Measurements from ENCODE around the gene CDHR5. TPM values are rescaled to one million over a fixed set of nuclear protein-coding genes. Genes with fewer than 3 reads are reported as not detected.

Gene CDHR5
- polyA plus RNA-seq, 1 donor (not counting 4 experiments of a cell fraction or from before 2014, with no cell fraction given) = not detected

DNA sequence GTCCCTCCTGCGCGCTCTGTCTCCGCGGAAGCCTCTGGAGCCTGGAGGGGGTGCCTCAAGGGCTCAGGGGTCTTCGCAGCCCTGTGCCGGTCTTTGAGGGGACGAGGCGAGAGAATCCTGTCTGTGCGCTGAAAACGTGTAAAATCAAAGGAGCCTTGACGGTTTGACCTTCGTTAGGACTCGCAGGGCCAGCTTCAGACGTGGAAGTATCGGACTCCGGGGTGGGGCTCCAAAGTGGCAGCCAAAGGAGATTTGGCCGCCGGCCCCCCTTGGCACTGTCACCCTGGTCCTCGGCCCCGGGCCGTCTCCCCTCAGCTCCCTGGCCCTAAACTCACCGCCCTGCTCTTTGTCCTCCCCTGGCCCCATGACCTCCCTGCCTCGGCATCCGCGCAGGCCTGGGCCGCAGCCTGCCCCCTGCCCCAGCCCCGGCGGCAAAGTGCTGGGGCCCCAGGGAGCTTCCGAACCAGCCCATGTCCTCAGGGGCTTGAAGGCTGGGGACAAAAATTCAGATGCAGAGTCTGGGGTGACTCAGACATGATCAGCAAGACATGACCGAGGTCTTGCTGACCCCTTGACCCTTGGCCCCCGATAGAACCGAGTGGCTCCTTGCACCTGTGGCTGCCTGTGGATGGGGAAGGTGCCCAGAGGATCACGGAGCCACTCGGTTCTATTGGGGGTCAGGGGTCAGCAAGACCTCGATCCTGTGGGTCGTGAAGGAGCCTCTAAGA, 55.4 kb downstream of the CDHR5 start:
- TF ChIP-seq, protein P1, sequence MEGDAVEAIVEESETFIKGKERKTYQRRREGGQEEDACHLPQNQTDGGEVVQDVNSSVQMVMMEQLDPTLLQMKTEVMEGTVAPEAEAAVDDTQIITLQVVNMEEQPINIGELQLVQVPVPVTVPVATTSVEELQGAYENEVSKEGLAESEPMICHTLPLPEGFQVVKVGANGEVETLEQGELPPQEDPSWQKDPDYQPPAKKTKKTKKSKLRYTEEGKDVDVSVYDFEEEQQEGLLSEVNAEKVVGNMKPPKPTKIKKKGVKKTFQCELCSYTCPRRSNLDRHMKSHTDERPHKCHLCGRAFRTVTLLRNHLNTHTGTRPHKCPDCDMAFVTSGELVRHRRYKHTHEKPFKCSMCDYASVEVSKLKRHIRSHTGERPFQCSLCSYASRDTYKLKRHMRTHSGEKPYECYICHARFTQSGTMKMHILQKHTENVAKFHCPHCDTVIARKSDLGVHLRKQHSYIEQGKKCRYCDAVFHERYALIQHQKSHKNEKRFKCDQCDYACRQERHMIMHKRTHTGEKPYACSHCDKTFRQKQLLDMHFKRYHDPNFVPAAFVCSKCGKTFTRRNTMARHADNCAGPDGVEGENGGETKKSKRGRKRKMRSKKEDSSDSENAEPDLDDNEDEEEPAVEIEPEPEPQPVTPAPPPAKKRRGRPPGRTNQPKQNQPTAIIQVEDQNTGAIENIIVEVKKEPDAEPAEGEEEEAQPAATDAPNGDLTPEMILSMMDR (optimal IDR thresholded peaks at IDR 0.05 in 1 of 3, IDR thresholded peaks at IDR 0.05 in 1 of 3, conservative IDR thresholded peaks at IDR 0.05 in 1 of 3; ENCODE audit: extremely low read depth in 1 of 3, insufficient read depth in 2 of 3, low read length in 3 of 3) = no peak
- TF ChIP-seq EZH2 (IDR thresholded peaks at IDR 0.05; ENCODE audit: low read length) = no peak
- Histone ChIP-seq H3K4me2 (ENCODE audit: control insufficient read depth, extremely low read depth, insufficient read depth, low read depth, low read length) (peak overlapping the region; percentile 92), H3K9me1 (ENCODE audit: control insufficient read depth, extremely low read depth, insufficient read depth, low read length) (no peaks in the 10 kb centered on the region), H3K4me1 (ENCODE audit: control insufficient read depth, extremely low read depth, insufficient read depth, low read length) (peaks cover 16% of the 10 kb centered on the region), H3K36me3 (ENCODE audit: control insufficient read depth in 2 of 2, extremely low read depth in 1 of 2, insufficient read depth in 2 of 2, low read length in 2 of 2) (peaks cover 0 to 2% of the 10 kb centered on the region in 2 experiments), H3K27ac (ENCODE audit: control insufficient read depth, insufficient read depth, low read length) (peak overlapping the region; percentile 43), H3K79me2 (ENCODE audit: control insufficient read depth, insufficient read depth, low read length) (peaks cover 5% of the 10 kb centered on the region), H2AFZ (ENCODE audit: control insufficient read depth, low read length) (no peak overlapping the region), H3K9me3 (ENCODE audit: control insufficient read depth, low read depth, low read length) (no peaks in the 10 kb centered on the region), H3K27me3 (ENCODE audit: control insufficient read depth, extremely low read depth, insufficient read depth, low read length) (no peaks in the 10 kb centered on the region), H4K20me1 (ENCODE audit: control insufficient read depth, extremely low read depth, insufficient read depth, low read length) (no peaks in the 10 kb centered on the region), H3K4me3 (ENCODE audit: control insufficient read depth in 2 of 3, extremely low read depth in 1 of 3, insufficient read depth in 2 of 3, low read depth in 1 of 3, low read length in 3 of 3) (peak overlapping the region; percentile 52 to 66 (median 65)), H3K9ac (ENCODE audit: control insufficient read depth, extremely low read depth, insufficient read depth, low read length) (peak overlapping the region; percentile 81)
- dilution Hi-C loops (cut with MboI; ENCODE audit: extremely low pct_ligation_motif_present, low sequenced_read_pairs) = no loop called here
- FAIRE-seq (no peak), DNase-seq (ENCODE audit: low read depth, low spot score) (no peak)

GRCh38 chr11:568306-569157, 56.2 kb downstream of the CDHR5 start:
- H3K9me1 ChIP-seq (ENCODE audit: control insufficient read depth, extremely low read depth, insufficient read depth, low read length) = no peaks in the 10 kb centered on the region
- no peaks in the 10 kb centered on the region for H4K20me1 ChIP-seq (ENCODE audit: control insufficient read depth, extremely low read depth, insufficient read depth, low read length)
- no peaks in the 10 kb centered on the region for H3K27me3 ChIP-seq (ENCODE audit: control insufficient read depth, extremely low read depth, insufficient read depth, low read length)
- H3K4me2 ChIP-seq (ENCODE audit: control insufficient read depth, extremely low read depth, insufficient read depth, low read depth, low read length) = peak overlapping the region; percentile 92
- DNase-seq (ENCODE audit: low read depth, low spot score) (peak; percentile 48), FAIRE-seq (no peak)
- peaks cover 0 to 6% of the 10 kb centered on the region in 2 experiments for H3K36me3 ChIP-seq (ENCODE audit: control insufficient read depth in 2 of 2, extremely low read depth in 1 of 2, insufficient read depth in 2 of 2, low read length in 2 of 2)
- dilution Hi-C loops (cut with MboI; ENCODE audit: extremely low pct_ligation_motif_present, low sequenced_read_pairs) = no loop called here
- peaks cover 13% of the 10 kb centered on the region for H3K4me1 ChIP-seq (ENCODE audit: control insufficient read depth, extremely low read depth, insufficient read depth, low read length)
- H3K27ac ChIP-seq (ENCODE audit: control insufficient read depth, insufficient read depth, low read length) = peak overlapping the region; percentile 43
- no peak for TF ChIP-seq EZH2 (IDR thresholded peaks at IDR 0.05; ENCODE audit: low read length)
- TF ChIP-seq, protein P1 (optimal IDR thresholded peaks at IDR 0.05 in 1 of 3, IDR thresholded peaks at IDR 0.05 in 1 of 3, conservative IDR thresholded peaks at IDR 0.05 in 1 of 3; ENCODE audit: extremely low read depth in 1 of 3, insufficient read depth in 2 of 3, low read length in 3 of 3) = no peak
- no peak overlapping the region for H2AFZ ChIP-seq (ENCODE audit: control insufficient read depth, low read length)
- peak overlapping the region; percentile 81 for H3K9ac ChIP-seq (ENCODE audit: control insufficient read depth, extremely low read depth, insufficient read depth, low read length)
- H3K9me3 ChIP-seq (ENCODE audit: control insufficient read depth, low read depth, low read length) = no peaks in the 10 kb centered on the region
- H3K79me2 ChIP-seq (ENCODE audit: control insufficient read depth, insufficient read depth, low read length) = peaks cover 5% of the 10 kb centered on the region
- H3K4me3 ChIP-seq (ENCODE audit: control insufficient read depth in 2 of 3, extremely low read depth in 1 of 3, insufficient read depth in 2 of 3, low read depth in 1 of 3, low read length in 3 of 3) = peak overlapping the region; percentile 65 to 90 (median 79)

All from keratinocyte (primary cell).